GM23248 (cell line): Measurements from ENCODE around the gene YIF1B. TPM values are rescaled to one million over a fixed set of nuclear protein-coding genes. Genes with fewer than 3 reads are reported as not detected.

Experiments
- DNase-seq: peaks from one replicate; pipeline ENCODE4 v3.0.0-alpha.2; 2015
- H2AFZ ChIP-seq: fragments of 200-600 bp; sonication (generic); 2 replicates; pipeline ENCODE4 v1.6.1; 2016; ENCODE audit warnings: antibody characterized with exemption
- H3F3A ChIP-seq: fragments of 200-600 bp; sonication (generic); 2 replicates; pipeline ENCODE4 v1.6.1; 2016; ENCODE audit warnings: mild to moderate bottlenecking, antibody characterized with exemption, mixed run types; ENCODE audit not compliant: insufficient read depth
- H3K27ac ChIP-seq: fragments of 200-600 bp; sonication (generic); 2 replicates; pipeline ENCODE4 v1.5.1; 2016; ENCODE audit warnings: mild to moderate bottlenecking
- H3K27me3 ChIP-seq: fragments of 200-600 bp; sonication (generic); replicated peaks from 2 replicates; pipeline ENCODE4 v1.6.1; 2016; ENCODE audit warnings: mild to moderate bottlenecking; ENCODE audit not compliant: insufficient read depth
- H3K36me3 ChIP-seq: fragments of 200-600 bp; sonication (generic); 2 replicates; pipeline ENCODE4 v1.6.1; 2016; ENCODE audit warnings: low read depth, mild to moderate bottlenecking
- H3K4me1 ChIP-seq: fragments of 200-600 bp; sonication (generic); 2 replicates; pipeline ENCODE4 v1.6.1; 2016; ENCODE audit warnings: mild to moderate bottlenecking; ENCODE audit not compliant: insufficient read depth
- H3K4me2 ChIP-seq: fragments of 200-600 bp; sonication (generic); one replicate; pipeline ENCODE4 v1.6.1; 2016; ENCODE audit warnings: mild to moderate bottlenecking; ENCODE audit not compliant: unreplicated experiment
- H3K4me3 ChIP-seq: fragments of 200-600 bp; sonication (generic); 2 replicates; pipeline ENCODE4 v1.5.1; 2016; ENCODE audit warnings: mild to moderate bottlenecking
- H3K79me2 ChIP-seq: fragments of 200-600 bp; sonication (generic); 2 replicates; pipeline ENCODE4 v1.6.1; 2016; ENCODE audit warnings: mild to moderate bottlenecking; ENCODE audit not compliant: insufficient read depth
- H3K9ac ChIP-seq: fragments of 200-600 bp; sonication (generic); 2 replicates; pipeline ENCODE4 v1.6.1; 2016; ENCODE audit warnings: mild to moderate bottlenecking
- H3K9me2 ChIP-seq: fragments of 200-600 bp; sonication (generic); 2 replicates; pipeline ENCODE4 v1.6.1; 2016; ENCODE audit warnings: mixed run types, mild to moderate bottlenecking, moderate library complexity; ENCODE audit not compliant: insufficient read depth
- H3K9me3 ChIP-seq: fragments of 200-600 bp; sonication (generic); one replicate; pipeline ENCODE4 v1.6.1; 2017; ENCODE audit warnings: low read depth
- H4K20me1 ChIP-seq: fragments of 200-600 bp; sonication (generic); 2 replicates; pipeline ENCODE4 v1.6.0; 2016; ENCODE audit not compliant: insufficient read depth
- EZH2 ChIP-seq: fragments of 200-600 bp; sonication (generic); IDR thresholded peaks from 2 replicates; pipeline ENCODE4 v1.6.1; 2018; ENCODE audit warnings: antibody characterized with exemption, mild to moderate bottlenecking; ENCODE audit not compliant: insufficient read depth, poor library complexity, severe bottlenecking
- EZH2phosphoT487 ChIP-seq: fragments of 200-600 bp; sonication (generic); IDR thresholded peaks from 2 replicates; pipeline ENCODE4 v1.6.1; 2018; ENCODE audit warnings: antibody characterized with exemption, moderate library complexity, mild to moderate bottlenecking, low read depth; ENCODE audit not compliant: insufficient read depth
- WGBS, 2 experiments: methylation state at CpG; one replicate each; pipeline ENCODE4 v1.1.6; 2015 to 2017; ENCODE audit warnings: low lambda C conversion rate in 2 of 2, low coverage in 1 of 2; ENCODE audit errors: missing lambda C conversion rate in 2 of 2; 5-methylcytosine and 5-hydroxymethylcytosine counted together
- in situ Hi-C: fragments of 300-500 bp; cut with MboI; formaldehyde crosslinking; loops from 2 replicates; pipeline ENCODE4 v1.15.0; 2020
- polyA plus RNA-seq: library from polyadenylated mRNA; unstranded; fragments of >200 nt; fragmentation: Nextera tagmentation; extraction: Ambion mirVana; gene quantifications from 2 replicates; pipeline ENCODE4 v1.2.1, GENCODE V29; 2016
- total RNA-seq: library from RNA; depleted of rRNA; stranded (reverse); fragments of >200 nt; shearing (Covaris generic); gene quantifications from 2 replicates; pipeline ENCODE4 v1.2.3, GENCODE V29; 2014

YIF1B gene
- total and polyA plus RNA-seq, 2 experiments from 2014 or later = 162 to 191 TPM

- no peak overlapping the region for H3K27ac ChIP-seq
- H3K4me2 ChIP-seq = no peak overlapping the region
- H3K9me2 ChIP-seq = no peaks in the 10 kb centered on the region
- H2AFZ ChIP-seq = no peak overlapping the region
- DNase-seq = no peak
- no peaks in the 10 kb centered on the region for H4K20me1 ChIP-seq
- H3K9me3 ChIP-seq = no peaks in the 10 kb centered on the region
- H3K4me1 ChIP-seq = no peaks in the 10 kb centered on the region; the same call in 1 of the 2 replicates
- no peak overlapping the region for H3K4me3 ChIP-seq
- no peaks in the 10 kb centered on the region; the same call in 1 of the 2 replicates for H3K36me3 ChIP-seq
- in situ Hi-C loops = no loop called here
- H3K9ac ChIP-seq = no peak overlapping the region
- peaks cover 7% of the 10 kb centered on the region for H3F3A ChIP-seq
- no peak for TF ChIP-seq EZH2
- TF ChIP-seq EZH2phosphoT487 = no peak
- no peaks in the 10 kb centered on the region for H3K27me3 ChIP-seq
- H3K79me2 ChIP-seq = peaks cover 16% of the 10 kb centered on the region; the same call in 1 of the 2 replicates
- WGBS, 2 experiments = 96 to 100% methylated on average over 4 of the region's 4 CpGs
These were observed 8.7 kb downstream of the YIF1B start for GRCh38 chr19:38307076-38307475.

GRCh38 chr19:38306236-38306635, 9.5 kb downstream of the YIF1B start:
- no peak overlapping the region for H3K4me2 ChIP-seq
- WGBS, 2 experiments = 96 to 97% methylated on average over 3 of the region's 3 CpGs
- H2AFZ ChIP-seq = no peak overlapping the region
- H3K79me2 ChIP-seq = peaks cover 8% of the 10 kb centered on the region; the same call in 1 of the 2 replicates
- H3K27me3 ChIP-seq = no peaks in the 10 kb centered on the region
- no peak overlapping the region for H3K9ac ChIP-seq
- H3F3A ChIP-seq = peaks cover 14% of the 10 kb centered on the region
- no peak overlapping the region for H3K27ac ChIP-seq
- no peaks in the 10 kb centered on the region for H3K9me2 ChIP-seq
- no peaks in the 10 kb centered on the region for H3K9me3 ChIP-seq
- DNase-seq = no peak
- no peak overlapping the region for H3K4me3 ChIP-seq
- H3K4me1 ChIP-seq = peaks cover 7% of the 10 kb centered on the region
- in situ Hi-C loops = no loop called here
- no peaks in the 10 kb centered on the region for H4K20me1 ChIP-seq
- H3K36me3 ChIP-seq = no peaks in the 10 kb centered on the region; the same call in 1 of the 2 replicates
- no peak for TF ChIP-seq EZH2phosphoT487
- no peak for TF ChIP-seq EZH2

GRCh38 chr19:38304866-38305429, 10.8 kb downstream of the YIF1B start:
- Histone ChIP-seq H3K4me2 (no peak overlapping the region), H3K36me3 (no peaks in the 10 kb centered on the region; the same call in 1 of the 2 replicates), H3K79me2 (no peaks in the 10 kb centered on the region), H3K4me1 (peaks cover 11% of the 10 kb centered on the region), H2AFZ (no peak overlapping the region), H3K9me3 (no peaks in the 10 kb centered on the region), H3K9me2 (no peaks in the 10 kb centered on the region), H3F3A (peaks cover 21% of the 10 kb centered on the region), H3K4me3 (no peak overlapping the region), H3K27me3 (no peaks in the 10 kb centered on the region), H3K9ac (no peak overlapping the region), H4K20me1 (no peaks in the 10 kb centered on the region), H3K27ac (no peak overlapping the region)
- no peak for DNase-seq
- TF ChIP-seq EZH2phosphoT487 = no peak
- TF ChIP-seq EZH2 = no peak
- in situ Hi-C loops = no loop called here
- WGBS, 2 experiments = 87 to 90% methylated on average over 23 to 29 of the region's 29 CpGs

GRCh38 chr19:38304352-38304865, 11.3 kb downstream of the YIF1B start:
- H3K9me3 ChIP-seq = no peaks in the 10 kb centered on the region
- H3K36me3 ChIP-seq = no peaks in the 10 kb centered on the region; the same call in 1 of the 2 replicates
- H3F3A ChIP-seq = peaks cover 21% of the 10 kb centered on the region
- no peak overlapping the region for H2AFZ ChIP-seq
- no peaks in the 10 kb centered on the region for H3K79me2 ChIP-seq
- H3K4me1 ChIP-seq = peaks cover 11% of the 10 kb centered on the region
- no peak overlapping the region for H3K4me2 ChIP-seq
- no peaks in the 10 kb centered on the region for H4K20me1 ChIP-seq
- TF ChIP-seq EZH2 (no peak), EZH2phosphoT487 (no peak)
- no peak overlapping the region for H3K4me3 ChIP-seq
- in situ Hi-C loops = no loop called here
- 77 to 82% methylated on average over 20 to 27 of the region's 27 CpGs for WGBS, 2 experiments
- H3K9ac ChIP-seq = no peak overlapping the region
- no peaks in the 10 kb centered on the region for H3K9me2 ChIP-seq
- no peaks in the 10 kb centered on the region for H3K27me3 ChIP-seq
- no peak for DNase-seq
- H3K27ac ChIP-seq = no peak overlapping the region
